Activated CD4-positive, CD25-positive, alpha-beta regulatory T cell treated with anti-CD3 and anti-CD28 coated beads, Interleukin-2, amount 50 U/mL, for 24 hours (primary cell): ENCODE results near the gene SRPRA.
A peak's percentile ranks its signal among the peaks of the same experiment; 100 is the strongest.
"Not testable (repeated sequence)": the region's sequence is repeated elsewhere in the genome, so short reads cannot be mapped to it uniquely, and the experiment has no call there.

Experiments
- ATAC-seq, 2 donors: fragments of 150-1000 bp; cut with Tn5 transposase; one replicate each; pipeline ENCODE4 v1.10.0; 2021; ENCODE audit warnings: mild to moderate bottlenecking in 1 of 2, moderate library complexity in 1 of 2

SRPRA gene

DNA sequence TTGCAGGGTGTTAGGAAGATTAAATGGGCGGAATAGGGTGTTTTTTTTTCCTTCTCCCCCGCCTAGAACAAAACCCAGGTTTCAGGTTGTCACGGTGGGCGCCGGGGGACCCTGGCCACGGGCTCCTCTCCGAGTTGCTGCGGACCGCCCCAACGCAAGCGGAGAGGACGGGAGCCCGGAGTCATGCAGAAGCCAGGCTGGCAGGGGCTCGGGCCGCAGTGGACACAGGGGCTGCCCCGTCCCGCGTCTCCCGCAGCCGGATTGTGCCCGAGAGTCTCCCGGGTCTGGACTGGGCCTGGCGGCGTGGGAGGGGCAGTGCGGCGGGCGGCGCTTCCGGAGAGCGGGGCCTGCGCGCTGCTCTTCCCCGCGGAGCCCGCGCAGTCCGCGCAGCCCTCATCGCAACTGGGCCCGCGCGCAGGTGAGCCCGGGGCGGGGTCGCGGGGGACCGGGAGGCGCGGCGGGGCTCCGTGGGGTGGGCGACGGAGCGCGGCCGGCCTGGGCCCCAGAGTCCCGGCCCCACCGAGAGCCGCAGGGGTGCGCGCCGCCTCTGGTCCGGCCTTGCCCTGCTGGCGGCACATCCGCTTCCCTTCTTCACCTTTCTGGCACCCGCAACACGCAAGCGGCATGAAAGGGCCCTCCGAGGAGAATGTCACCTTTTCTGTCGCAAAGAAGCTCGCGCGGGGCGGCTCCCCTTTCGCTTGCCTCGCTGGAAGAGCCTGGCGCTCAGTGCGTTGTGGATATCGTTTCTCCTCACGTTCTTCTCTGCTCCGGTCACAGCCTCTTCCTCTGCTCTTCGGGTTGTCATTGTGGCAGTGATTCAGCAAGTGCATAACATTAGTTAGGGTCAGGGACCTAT is 14.3 kb upstream of the SRPRA start, which contains the start of gene TIRAP:
TIRAP (plus strand) TSS at position 358 of the 856 bp plus-strand sequence. CDS start 7,802 bp downstream, outside the sequence.
- peak; percentile 63 to 66 for ATAC-seq

DNA sequence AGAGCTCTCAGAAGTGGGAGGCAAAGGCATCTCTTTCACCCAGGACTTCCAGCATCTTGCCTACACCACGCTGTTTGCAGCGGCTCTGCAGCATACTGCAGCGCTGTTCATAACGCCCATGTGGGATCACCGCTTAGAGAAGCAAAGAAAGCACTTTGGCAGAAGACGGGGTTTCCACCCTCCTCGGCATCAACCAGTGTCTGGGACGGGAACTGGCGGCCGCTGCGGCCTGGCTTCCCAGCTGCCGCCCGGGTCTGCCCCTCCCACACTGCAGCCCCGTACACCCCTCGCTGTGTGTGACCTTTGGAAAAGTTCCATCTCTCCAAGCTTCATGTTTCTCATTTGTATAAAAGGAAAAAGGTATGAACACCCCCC is 13.7 kb upstream of the SRPRA start:
- peak; percentile 21 to 22 for ATAC-seq

DNA sequence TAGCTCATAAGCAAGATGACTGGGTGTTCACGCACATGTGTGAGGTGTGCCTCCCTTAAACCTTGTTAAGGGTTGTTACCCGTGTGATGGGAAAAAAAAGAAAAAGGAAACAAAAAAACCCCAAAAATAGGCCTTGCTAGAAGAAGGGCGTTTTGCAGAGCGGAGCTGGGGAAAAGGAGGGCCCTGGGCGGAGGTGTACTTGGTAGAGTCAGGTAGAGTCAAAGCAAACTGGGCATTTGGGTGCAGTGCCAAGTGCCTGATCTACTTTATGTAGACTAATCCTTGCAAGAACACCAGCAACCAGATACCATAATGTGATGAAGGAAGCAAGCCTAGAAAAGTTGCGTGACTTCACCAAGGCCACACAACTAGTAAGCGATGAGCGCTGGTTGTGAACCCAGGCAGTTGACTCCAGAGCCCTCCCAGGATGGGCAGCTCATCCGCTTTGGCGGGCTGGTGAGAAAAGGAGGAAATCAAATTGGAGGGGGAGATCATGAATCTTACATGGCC is 13.0 kb upstream of the SRPRA start:
- ATAC-seq, result no peak

DNA sequence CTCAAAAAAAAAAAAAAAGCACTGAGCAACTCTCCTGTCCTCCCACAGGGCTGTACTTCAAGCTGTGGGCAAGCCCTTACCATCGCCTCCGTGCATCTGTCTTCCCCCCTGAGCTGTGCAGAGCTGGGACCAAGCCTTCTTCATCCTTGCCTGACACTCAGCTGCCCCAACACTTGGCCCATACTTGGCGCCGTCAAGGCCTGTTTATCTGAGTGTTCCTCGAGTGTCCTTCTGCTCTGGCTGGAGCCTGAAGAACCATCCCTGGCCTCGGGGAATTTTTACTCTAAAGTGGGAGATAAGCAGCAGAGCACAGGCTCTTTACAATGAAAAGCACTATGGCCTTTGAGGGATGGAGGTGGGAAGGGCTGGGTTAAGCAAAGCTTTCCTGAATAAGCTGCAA is 12.6 kb upstream of the SRPRA start:
- no peak for ATAC-seq

DNA sequence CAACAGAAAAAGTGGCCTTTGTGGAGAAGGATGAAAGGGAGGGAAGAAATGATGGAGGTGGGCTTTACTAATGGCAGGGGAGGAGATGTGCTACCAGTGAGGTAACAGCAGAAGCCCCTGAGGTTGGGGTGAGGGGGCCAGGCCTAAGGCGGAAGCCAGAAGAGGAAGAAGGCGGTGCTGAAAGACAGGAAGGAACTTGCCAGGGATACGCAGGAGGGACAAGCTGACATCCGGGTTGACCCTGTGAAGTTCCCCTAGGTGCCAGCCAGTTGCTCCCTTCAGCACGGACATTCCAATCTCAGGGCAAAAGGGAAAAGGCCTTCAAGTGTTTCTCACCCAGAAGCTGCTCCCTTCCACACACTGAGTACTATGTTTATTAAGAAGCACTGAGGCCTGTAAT is 11.9 kb upstream of the SRPRA start:
- no peak for ATAC-seq

DNA sequence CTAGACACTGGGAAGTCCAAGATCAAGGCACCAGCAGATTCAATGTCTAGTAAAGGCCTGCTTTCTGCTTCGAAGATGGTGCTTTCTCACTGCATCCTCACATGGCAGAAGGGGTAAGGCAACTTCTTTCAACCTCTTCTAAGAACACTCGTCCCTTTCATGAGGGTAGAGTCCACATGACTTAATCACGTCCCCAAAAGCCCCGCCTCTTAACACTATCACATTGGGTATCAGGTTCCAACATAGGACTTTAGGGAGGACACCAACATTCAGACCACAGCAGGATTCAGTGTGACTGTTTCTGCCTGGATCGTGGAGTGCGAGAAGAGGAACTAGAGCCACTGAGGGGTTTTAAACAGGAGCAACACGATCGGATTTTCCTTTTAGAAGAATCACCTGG is 10.5 kb upstream of the SRPRA start:
- ATAC-seq, result no peak

DNA sequence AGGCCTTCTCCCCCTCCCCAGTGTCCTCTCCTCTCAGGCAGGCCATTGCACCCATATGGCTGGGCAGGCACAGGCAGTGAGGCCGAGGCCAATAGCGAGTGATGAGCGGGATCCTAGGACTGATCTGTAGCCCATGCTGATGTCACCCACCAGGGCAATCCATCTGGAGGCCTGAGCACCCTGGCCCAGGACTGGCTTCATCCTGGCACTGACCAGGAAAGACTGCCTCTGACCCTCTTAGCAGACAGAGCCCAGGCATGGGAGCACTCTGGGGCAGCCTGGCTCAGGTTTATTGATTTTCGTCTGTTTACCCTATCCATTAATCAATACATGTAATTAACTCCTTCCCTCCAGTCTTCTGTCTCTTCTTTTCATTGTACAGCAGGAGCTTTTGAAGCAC is 9.1 kb upstream of the SRPRA start:
- no peak for ATAC-seq

DNA sequence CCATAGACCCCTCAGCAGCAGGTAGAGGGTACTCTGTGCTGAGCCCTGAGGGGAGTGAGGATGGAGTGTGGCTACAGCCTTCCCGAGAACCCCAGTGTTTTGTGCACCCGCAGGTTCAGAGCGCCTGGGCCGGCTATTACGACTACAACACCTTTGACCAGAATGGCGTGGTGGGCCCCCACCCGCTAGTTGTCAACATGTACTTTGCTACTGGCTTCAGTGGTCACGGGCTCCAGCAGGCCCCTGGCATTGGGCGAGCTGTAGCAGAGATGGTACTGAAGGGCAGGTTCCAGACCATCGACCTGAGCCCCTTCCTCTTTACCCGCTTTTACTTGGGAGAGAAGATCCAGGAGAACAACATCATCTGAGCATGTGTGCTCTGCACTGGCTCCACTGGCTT is 8.6 kb upstream of the SRPRA start:
- no peak for ATAC-seq

DNA sequence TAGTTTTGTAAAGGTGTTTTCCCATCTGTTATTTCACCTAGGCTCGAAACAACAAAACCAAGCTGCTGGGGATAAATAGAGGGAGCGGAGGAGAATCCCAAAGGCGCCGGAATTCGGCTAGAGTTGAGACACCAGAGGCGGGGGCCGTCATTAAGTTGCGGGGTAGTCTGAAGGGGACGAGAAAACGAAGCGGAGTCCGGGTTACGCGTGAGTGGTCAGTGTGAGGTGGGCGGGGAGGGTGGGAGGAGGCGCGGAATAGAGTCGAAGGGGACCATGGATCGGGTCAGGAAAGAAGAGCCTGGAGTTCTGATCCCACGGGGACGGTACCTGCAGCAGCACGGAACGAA is 361 bp downstream of the SRPRA start:
- no peak for ATAC-seq

DNA sequence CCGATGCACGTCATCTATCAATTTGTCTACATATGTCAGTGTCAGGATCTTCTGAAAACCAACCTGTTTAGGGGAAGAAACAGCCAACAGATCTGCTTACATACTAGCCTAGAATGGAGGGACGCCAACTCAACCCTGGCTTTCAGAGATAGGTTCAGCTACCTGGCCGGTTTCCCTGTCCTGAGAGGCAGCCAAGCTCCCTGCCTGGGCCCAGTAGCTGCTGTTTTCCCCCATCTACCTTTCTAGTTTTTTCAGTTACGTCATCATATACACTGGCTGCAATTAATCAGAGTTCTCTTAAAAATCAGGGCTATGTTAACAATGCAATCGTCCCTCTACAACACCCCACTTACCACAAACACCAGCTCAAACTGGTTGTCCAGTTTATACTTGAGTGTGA is 1.0 kb downstream of the SRPRA start:
- no peak for ATAC-seq

DNA sequence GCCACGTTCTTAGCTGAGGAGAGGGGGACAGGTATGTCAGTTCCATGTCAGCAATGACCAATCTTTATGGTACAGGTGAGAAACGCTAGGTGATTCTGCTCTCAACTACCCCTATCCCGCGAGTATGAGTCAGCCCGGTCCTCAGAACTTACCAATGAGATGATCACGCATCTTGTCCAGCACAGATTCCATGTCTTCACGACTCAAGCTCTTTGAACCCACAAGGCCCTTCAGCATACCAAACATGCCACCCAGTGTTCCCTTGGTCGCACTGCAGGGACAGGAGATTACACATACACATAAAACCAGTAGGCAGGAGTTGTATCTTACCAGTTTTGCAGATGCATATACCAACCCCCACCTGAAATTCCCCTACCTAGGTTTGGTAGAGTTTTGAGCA is 2.9 kb downstream of the SRPRA start:
- no peak for ATAC-seq

DNA sequence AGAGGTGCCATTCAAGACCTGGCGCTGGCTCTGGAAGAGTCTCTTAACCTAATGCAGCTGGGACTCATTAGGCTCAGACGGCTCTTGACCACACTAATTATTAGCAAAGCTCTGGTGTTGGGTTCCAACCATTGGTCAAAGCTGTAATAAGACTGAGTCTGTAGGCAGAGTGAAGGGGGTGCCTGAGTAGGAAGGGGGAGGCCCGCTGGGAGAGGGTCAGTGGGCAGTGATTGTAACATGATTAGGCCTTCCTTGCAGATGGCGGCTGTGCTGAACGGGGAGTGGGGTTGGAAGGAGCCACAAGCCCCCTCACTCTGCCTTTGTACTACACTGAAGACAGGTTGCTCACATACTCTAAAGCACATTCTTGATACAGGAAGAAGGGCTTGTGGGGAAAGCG is 5.2 kb downstream of the SRPRA start:
- no peak for ATAC-seq

DNA sequence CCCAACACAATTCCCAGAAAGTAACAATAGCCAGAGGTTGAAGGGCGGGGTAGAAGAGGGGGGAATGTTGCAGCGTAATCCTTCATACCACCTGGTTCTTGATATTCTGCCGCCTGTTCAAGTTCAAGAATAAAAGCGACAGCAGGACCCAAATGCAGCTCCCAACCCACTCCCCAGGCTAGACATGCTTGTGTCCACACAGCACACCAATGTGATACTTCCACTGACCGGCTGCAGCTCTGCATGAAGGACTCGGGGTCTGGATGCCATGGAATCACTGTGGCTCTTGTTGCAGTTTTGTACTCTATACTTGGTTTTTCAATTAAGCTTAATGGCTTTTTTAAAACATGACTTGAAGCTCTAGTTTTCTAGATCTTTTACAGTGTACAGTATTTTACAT is 6.5 kb downstream of the SRPRA start:
- ATAC-seq, result no peak

DNA sequence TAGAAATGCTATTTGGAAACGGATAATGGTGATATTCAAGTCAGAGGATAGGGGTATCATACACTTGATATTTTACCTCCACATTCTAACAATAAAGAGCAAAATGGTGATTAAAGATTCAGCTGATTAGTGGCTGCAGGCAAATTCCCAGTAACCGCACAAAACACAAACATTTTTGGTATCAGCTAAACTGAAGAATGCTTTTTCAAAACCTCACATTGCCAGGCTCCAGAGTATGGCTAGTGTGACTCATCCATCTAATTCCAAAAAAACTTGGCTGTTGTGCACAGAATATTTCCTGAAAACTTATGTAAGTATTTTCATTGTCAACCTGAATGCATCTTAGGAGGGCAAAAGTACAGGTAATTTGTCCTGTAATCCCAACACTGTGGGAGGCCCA is 10.9 kb downstream of the SRPRA start:
- no peak for ATAC-seq

DNA sequence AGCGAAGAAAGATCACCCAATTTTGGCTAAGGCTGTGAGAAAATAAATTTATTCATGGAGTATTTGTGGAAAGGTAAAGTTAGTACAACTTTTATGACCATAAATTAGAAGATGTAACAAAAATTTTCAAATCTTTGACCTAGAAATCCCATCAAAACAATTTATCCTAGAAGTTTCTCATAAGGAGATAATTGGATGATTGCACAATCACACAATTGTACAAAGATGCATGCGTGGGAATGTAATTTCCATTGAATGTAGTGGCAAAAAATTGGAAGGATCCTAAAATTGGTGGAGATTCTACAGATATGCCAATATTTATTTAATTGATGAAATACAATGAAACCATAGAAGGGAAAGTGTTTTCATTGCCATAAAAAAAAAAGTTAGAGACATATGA is 11.6 kb downstream of the SRPRA start:
- ATAC-seq, result no peak

DNA sequence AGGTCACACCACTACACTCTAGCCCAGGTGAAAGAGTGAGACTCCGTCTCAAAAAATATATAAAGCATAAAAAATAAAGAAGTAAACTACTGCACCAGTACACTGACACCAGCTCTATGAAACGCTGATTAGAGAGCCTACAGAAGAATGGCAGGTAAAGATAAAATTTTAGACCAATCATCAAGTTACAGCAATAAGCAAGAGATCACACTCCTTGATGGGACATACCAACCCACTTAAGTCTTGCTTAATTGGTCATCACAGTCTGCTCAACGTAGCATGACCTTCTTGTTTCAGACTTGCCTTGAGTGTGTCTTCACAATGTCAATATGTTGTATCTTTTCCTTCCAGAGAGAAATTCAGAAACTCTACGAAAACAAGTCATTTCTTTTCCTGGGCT is 12.5 kb downstream of the SRPRA start:
- no peak for ATAC-seq

DNA sequence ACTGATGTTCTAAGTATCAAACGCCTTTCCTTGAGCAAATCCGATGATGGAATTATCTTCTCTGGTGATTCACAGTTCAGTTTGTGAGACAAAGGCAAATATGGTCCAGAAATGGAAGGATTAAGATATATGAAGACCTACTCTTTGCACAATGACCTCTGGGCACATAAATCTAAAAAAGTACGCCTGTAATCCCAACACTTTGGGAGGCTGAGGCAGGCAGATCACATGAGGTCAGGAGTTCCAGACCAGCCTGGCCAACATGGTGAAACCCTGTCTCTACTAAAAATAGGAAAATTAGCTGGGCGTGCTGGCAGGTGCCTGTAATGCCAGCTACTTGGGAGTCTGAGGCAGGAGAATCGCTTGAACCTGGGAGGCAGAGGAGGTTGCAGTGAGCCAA is 13.2 kb downstream of the SRPRA start:
- not testable (repeated sequence) for ATAC-seq

DNA sequence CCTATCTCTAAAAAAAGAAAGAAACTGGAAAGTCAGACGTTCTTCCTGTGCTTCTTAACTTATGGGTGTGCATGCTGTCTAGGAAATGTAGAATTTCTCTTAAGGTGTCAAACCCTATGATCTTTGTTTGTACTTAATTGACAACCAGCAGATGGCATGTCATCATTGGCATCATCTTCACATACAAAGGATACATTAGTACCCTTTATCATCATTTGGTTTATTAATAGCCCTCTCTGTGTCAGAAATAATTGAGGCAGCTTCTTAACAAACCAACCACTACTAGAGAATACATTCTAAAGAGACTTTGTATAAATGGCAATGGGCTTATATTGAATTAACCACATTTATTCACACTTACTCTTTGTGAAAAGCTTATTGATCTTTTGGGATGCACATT is 13.9 kb downstream of the SRPRA start:
- no peak for ATAC-seq

DNA sequence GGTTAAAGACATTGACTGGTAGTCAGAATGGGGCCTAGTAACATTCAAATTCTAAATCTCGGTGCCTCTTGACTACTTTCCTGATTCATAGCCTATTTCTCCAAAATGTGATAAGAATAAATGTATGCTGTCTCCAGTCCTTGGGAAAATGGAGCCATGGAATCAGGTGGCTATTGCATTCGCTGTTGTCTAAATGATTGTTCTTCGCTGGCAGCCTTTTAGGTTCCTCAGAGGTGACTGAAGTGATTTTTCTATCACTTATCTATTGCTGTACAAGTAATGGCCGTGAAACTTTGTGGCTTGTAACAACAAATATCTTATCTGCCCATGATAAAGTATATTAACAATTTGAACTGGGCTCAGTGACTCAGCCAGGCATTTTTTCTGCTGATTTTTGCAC is 15.4 kb downstream of the SRPRA start:
- no peak for ATAC-seq

DNA sequence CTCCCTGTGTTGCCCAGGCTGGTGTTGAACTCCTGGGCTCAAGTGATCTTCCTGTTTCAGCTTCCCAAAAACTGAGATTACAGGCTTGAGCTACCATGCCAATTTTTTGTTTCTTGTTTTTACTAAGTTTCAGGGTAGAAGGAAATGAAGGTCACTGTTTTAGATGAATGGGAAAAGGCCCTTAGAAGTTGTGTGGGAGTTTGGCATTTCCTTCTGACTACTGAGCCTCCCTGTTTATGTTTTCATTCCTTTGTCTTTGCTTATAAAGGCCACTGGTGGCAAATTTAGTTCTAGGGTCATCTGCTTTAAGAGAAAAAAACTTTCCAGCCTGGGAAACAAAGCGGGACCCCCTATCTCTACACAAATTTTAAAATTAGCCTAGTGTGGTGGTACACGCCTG is 22.1 kb downstream of the SRPRA start:
- no peak for ATAC-seq

DNA sequence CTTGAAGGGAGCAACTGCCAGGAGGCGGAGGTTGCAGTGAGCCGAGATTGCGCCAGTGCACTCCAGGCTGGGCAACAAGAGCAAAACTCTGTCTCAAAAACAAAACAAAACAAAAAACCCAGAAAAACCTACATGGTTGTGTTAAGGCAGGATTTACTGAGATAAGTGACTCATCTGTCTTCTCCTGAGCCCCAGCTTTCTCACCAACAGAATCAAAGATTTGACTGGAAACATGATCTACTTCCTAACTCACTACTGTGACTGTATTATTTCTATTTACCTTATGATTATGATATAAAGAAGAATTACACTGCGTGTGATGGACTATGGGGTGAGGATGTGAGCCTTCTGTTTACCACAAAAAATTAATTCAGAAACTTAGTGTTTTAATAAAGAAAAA is 35.3 kb downstream of the SRPRA start:
- ATAC-seq, result no peak

DNA sequence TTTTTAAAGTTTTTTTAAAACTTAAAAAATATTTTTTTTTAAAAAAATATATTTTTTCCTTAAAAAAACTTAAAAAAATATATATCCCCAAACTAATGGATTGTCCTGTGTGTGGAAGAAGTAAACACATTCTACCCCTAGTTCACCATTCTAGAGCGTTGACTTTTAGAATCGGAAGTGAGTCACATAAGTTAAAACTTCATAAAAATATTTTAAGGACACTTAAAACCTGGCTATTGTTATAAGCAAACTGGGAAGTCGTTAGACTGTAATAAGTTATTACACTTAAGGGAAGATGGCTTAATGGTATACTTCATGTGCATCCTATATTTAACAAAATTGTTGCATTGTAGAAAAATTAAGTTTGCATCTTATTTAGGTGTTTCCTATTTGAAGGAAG is 36.0 kb downstream of the SRPRA start:
- ATAC-seq, result no peak

DNA sequence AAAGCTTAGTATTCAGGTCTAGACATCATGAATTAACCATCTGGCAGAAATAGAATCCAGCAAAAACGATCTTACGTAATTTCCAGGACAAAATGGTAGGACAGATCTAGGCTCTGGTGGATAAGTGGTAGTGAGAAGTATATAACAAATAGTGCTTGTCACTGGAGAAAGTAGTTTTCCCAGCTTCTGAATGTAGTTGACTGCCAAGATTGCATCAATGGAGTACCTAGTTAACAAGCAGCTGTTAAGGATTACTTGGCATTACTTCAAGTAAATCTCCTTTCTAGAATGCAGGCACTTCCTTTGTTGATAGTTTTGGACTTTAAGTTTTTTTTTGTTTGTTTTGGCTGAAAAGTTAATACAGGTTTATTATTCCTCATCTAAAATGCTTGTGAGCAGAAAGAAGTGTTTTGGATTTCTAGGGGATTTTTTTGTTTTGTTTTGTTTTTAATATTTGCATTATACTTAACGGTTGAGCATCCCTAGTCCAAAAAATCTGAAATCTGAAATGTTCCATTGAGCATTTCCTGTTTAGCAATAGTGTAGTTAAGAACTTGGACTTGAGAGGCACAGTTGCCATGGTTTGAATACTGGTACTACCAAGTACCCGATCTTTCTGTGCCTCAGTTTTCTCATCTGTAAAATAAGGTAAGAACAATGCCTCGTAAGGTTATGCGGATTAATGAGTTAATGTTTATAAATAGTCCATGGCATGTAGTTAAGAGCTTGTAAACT is 36.8 kb downstream of the SRPRA start:
- no peak for ATAC-seq

DNA sequence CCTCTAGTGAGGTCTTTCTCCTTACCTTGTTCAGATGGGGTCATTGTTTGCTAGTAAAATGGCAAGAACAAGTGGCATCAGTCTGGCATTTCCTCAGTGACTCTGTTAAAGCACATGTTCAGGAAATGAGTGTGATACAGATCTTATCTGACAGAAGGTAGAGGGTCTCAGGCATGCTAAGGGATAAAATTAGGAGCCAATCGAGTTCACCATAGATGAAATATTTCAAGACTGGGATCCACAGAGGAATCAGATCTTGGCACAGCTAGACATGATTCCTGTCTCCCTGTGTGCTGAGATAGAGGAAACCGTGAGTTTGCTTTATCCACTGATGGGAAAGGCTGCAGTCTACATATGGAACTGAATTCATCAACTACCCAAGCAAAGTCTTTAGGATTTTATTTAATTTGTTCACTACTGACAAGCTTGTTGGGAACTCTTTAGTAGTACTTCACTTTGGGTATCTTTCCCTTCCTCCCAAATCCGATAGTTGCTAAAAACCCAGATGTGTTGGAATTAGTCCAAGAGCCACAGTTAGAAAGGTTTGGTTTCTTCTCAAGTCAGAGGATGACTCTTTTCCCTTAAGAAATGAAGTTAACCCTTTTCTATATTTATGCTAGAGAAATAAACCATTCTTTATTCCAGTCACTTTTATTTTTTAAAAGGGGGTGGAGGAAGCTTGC is 38.7 kb downstream of the SRPRA start:
- no peak for ATAC-seq
